Left lobe of liver (tissue), 2 donors: Measurements from ENCODE around the gene WASF2. TPM values are rescaled to one million over a fixed set of nuclear protein-coding genes. Genes with fewer than 3 reads are reported as not detected.
"Not testable (repeated sequence)": the region's sequence is repeated elsewhere in the genome, so short reads cannot be mapped to it uniquely, and the experiment has no call there.

Source experiments
- ATAC-seq: fragments of 200-7000 bp; cut with Tn5 transposase; one replicate; pipeline ENCODE4 v1.9.1; 2020; ENCODE audit warnings: mild to moderate bottlenecking, moderate library complexity
- DNase-seq: peaks from one replicate; pipeline ENCODE4 v3.0.0-alpha.2; 2020; ENCODE audit warnings: low spot score
- total RNA-seq: library from RNA; stranded (reverse); gene quantifications from one replicate; pipeline ENCODE4 v1.2.1, GENCODE V29; 2021
- donor health status: DM: no; HTN: no; CAD: no; lungs with moderate emphysema.
- donor health status: DM: no; HTN: yes; CAD: no.

WASF2 gene
- total RNA-seq, 1 donor from 2014 or later: 27.9 TPM

- no peak for ATAC-seq
These were observed 62.1 kb downstream of the WASF2 start for GRCh38 chr1:27427816-27428315.

GRCh38 chr1:27427329-27427728, 62.6 kb downstream of the WASF2 start:
- DNase-seq: no peak
- ATAC-seq: peak; percentile 39

More at GRCh38 chr1:27427816-27428315, 62.1 kb downstream of the WASF2 start:
- DNase-seq: no peak

GRCh38 chr1:27423709-27424108, 66.3 kb downstream of the WASF2 start:
- DNase-seq: no peak
- ATAC-seq: no peak

- no peak for DNase-seq
- peak; percentile 23 for ATAC-seq
These were observed 71.4 kb downstream of the WASF2 start for GRCh38 chr1:27418326-27419185.

- ATAC-seq (no peak), DNase-seq (no peak)
These were observed 72.3 kb downstream of the WASF2 start for GRCh38 chr1:27417713-27418112.

GRCh38 chr1:27416387-27417111, 73.4 kb downstream of the WASF2 start:
- DNase-seq: no peak

GRCh38 chr1:27414091-27414490, 75.9 kb downstream of the WASF2 start:
- ATAC-seq (no peak), DNase-seq (no peak)

More at GRCh38 chr1:27416387-27417111, 73.4 kb downstream of the WASF2 start:
- peak; percentile 77 for ATAC-seq

- ATAC-seq (peak; percentile 78), DNase-seq (no peak)
These were observed 77.0 kb downstream of the WASF2 start for GRCh38 chr1:27413004-27413403.

GRCh38 chr1:27412502-27412901, 77.5 kb downstream of the WASF2 start:
- ATAC-seq: no peak
- DNase-seq: no peak

GRCh38 chr1:27410709-27411108, 79.3 kb downstream of the WASF2 start:
- DNase-seq (no peak), ATAC-seq (no peak)

GRCh38 chr1:27409669-27410068, 80.3 kb downstream of the WASF2 start:
- DNase-seq: no peak
- ATAC-seq: no peak

- ATAC-seq (no peak), DNase-seq (no peak)
These were observed 81.8 kb downstream of the WASF2 start for GRCh38 chr1:27408151-27408550.

GRCh38 chr1:27406791-27407190, 83.2 kb downstream of the WASF2 start:
- DNase-seq, ATAC-seq: not testable (repeated sequence)

GRCh38 chr1:27406362-27406680, 83.6 kb downstream of the WASF2 start:
- DNase-seq: no peak
- no peak for ATAC-seq

GRCh38 chr1:27405598-27406361, 84.2 kb downstream of the WASF2 start:
- DNase-seq: not testable (repeated sequence)

GRCh38 chr1:27405074-27405473, 84.9 kb downstream of the WASF2 start:
- ATAC-seq (no peak), DNase-seq (no peak)

More at GRCh38 chr1:27405598-27406361, 84.2 kb downstream of the WASF2 start:
- not testable (repeated sequence) for ATAC-seq

GRCh38 chr1:27403931-27404330, 86.0 kb downstream of the WASF2 start:
- DNase-seq: no peak
- ATAC-seq: no peak

- no peak for DNase-seq
- peak; percentile 19 for ATAC-seq
These were observed 86.8 kb downstream of the WASF2 start for GRCh38 chr1:27403065-27403726.

- ATAC-seq (peak; percentile 72), DNase-seq (peak; percentile 56)
These were observed 87.6 kb downstream of the WASF2 start for GRCh38 chr1:27402349-27402754.

- ATAC-seq (no peak), DNase-seq (no peak)
These were observed 89.0 kb downstream of the WASF2 start for GRCh38 chr1:27400963-27401341.
